Measurements from ENCODE around the gene FDXACB1. TPM values are rescaled to one million over a fixed set of nuclear protein-coding genes. Genes with fewer than 3 reads are reported as not detected.

Gene FDXACB1
- total and polyA plus RNA-seq, 2 of the 4 experiments (the other 2 are of a cell fraction) = 1.7 to 3.0 TPM

DNA sequence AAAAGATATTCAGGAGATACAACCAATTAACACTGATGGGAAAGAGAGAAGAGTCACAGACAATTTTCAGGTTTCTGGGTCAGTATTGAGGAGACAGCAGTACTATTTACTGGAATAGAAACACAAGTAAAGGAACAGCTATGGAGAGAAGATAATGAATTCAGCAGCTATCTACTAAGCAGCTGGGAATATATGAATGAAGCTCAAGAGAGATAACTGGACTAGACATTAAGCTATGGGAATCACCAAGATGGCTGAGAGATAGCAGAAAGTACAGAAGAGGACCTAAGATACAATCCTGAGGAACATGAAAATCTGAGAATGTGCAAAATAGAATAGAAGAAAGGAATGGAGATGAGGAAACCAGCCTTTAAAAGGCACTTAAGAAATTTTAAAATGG is 23.5 kb downstream of the FDXACB1 start:
- dilution Hi-C loops (cut with HindIII; ENCODE audit: low sequenced_read_pairs, unreplicated experiment) = no loop called here

More for the DNA sequence above, 23.5 kb downstream of the FDXACB1 start:
- Histone ChIP-seq H4K91ac (ENCODE audit: insufficient read depth, low read depth, low read length) (no peak overlapping the region), H2BK15ac (ENCODE audit: low read depth, low read length) (no peak overlapping the region), H3K4me1 (ENCODE audit: control insufficient read depth, insufficient read depth, low read length) (no peaks in the 10 kb centered on the region), H2AK9ac (replicated peaks; ENCODE audit: low read depth, low read length, poor library complexity) (no peak overlapping the region), H2AK5ac (ENCODE audit: low read depth, low read length) (no peak overlapping the region), H3K27ac (ENCODE audit: insufficient read depth, low read length) (no peak overlapping the region), H3K4ac (ENCODE audit: low read depth, low read length) (no peak overlapping the region), H3K9me1 (ENCODE audit: insufficient read depth, low read length) (no peaks in the 10 kb centered on the region), H4K5ac (ENCODE audit: low read depth, low read length) (no peak overlapping the region), H3K23ac (ENCODE audit: low read depth, low read length) (no peak overlapping the region), H4K8ac (ENCODE audit: low read depth in 2 of 2, low read length in 2 of 2) (no peak overlapping the region), H3K18ac (ENCODE audit: low read depth, low read length) (no peak overlapping the region), H2BK20ac (ENCODE audit: low read depth, low read length) (no peak overlapping the region), H3K9ac (ENCODE audit: low read depth, low read length) (no peak overlapping the region), H4K20me1 (ENCODE audit: insufficient read depth, low read length) (no peaks in the 10 kb centered on the region), H3K9me3 (ENCODE audit: control insufficient read depth, insufficient read depth, low read length) (no peaks in the 10 kb centered on the region), H3K36me3 (ENCODE audit: control insufficient read depth, insufficient read depth, low read length) (peaks cover 14% of the 10 kb centered on the region), H3K79me1 (ENCODE audit: low read depth in 1 of 2, low read length in 2 of 2) (no peaks in the 10 kb centered on the region; a peak in 1 of 4 replicates), H3K4me3 (ENCODE audit: insufficient read depth, low read depth, low read length) (no peak overlapping the region), H3K14ac (replicated peaks; ENCODE audit: low read depth, low read length) (no peak overlapping the region), H2AFZ (replicated peaks; ENCODE audit: low read length, poor library complexity) (no peak overlapping the region), H2BK5ac (ENCODE audit: low read depth, low read length, poor library complexity, severe bottlenecking) (no peak overlapping the region), H2BK120ac (ENCODE audit: low read depth, low read length) (no peak overlapping the region), H3K56ac (ENCODE audit: extremely low read depth, insufficient read depth, low read length) (no peak overlapping the region), H3K27me3 (ENCODE audit: control insufficient read depth, insufficient read depth, low read length) (no peaks in the 10 kb centered on the region), H3K4me2 (ENCODE audit: low read depth, low read length) (no peak overlapping the region)
- DNase-seq (no peak), ATAC-seq (ENCODE audit: low read depth) (no peak)
- no TSS peak for BruUV-seq (replicated peaks)
- CTCF ChIA-PET = interaction anchor here (0.9 kb wide), 1 partner anchor 13 kb away, joined by 3 read pairs; no protein-coding TSS in a partner anchor
- TF ChIP-seq CEBPB (IDR thresholded peaks at IDR 0.05; ENCODE audit: low read depth, low read length) (no peak), MAFK (IDR thresholded peaks at IDR 0.05; ENCODE audit: low read depth, low read length) (no peak), SMC3 (IDR thresholded peaks at IDR 0.05; ENCODE audit: low read depth, low read length) (no peak), NFE2L2 (IDR thresholded peaks at IDR 0.05; ENCODE audit: low read depth, low read length) (no peak), POLR2A (IDR thresholded peaks at IDR 0.05; ENCODE audit: low read depth, low read length) (no peak), FOS (IDR thresholded peaks at IDR 0.05; ENCODE audit: low read depth, low read length) (no peak)
- POLR2A ChIA-PET (ENCODE audit: unreplicated experiment) = no interaction called here
- intact Hi-C loops (cut with micrococcal nuclease) = no loop called here
- in situ Hi-C loops (cut with MboI; ENCODE audit: low sequenced_read_pairs) = no loop called here
